SU-DHL-6 (cell line): ENCODE results near the gene ARHGEF1.

Experiments used
- H2AFZ ChIP-seq: fragments of 200-600 bp; sonication (generic); 2 replicates; pipeline ENCODE4 v1.6.1; 2014; ENCODE audit warnings: low read depth, mild to moderate bottlenecking, moderate library complexity, mixed read lengths, antibody characterized with exemption, low read length; ENCODE audit not compliant: severe bottlenecking
- H3F3A ChIP-seq: fragments of 200-600 bp; shearing (Covaris generic); 2 replicates; pipeline ENCODE4 v1.6.0; 2016; ENCODE audit warnings: antibody characterized with exemption, mild to moderate bottlenecking; ENCODE audit not compliant: insufficient read depth
- H3K27ac ChIP-seq: fragments of 200-600 bp; sonication (generic); 2 replicates; pipeline ENCODE4 v1.5.1; 2016; ENCODE audit warnings: low read depth, mild to moderate bottlenecking, low read length, moderate library complexity, mixed read lengths
- H3K27me3 ChIP-seq: fragments of 200-600 bp; sonication (generic), shearing (Covaris generic); 2 replicates; pipeline ENCODE4 v1.6.0; 2014; ENCODE audit warnings: mild to moderate bottlenecking, low read length
- H3K36me3 ChIP-seq: fragments of 200-600 bp; sonication (generic); 2 replicates; pipeline ENCODE4 v1.6.1; 2014; ENCODE audit warnings: mild to moderate bottlenecking, low read length, mixed read lengths
- H3K4me2 ChIP-seq: fragments of 300-600, 200-600 bp; shearing (Covaris generic), sonication (generic); 2 replicates; pipeline ENCODE4 v1.6.0; 2014; ENCODE audit warnings: low read length, low read depth, mild to moderate bottlenecking; ENCODE audit not compliant: poor library complexity, severe bottlenecking
- H3K4me3 ChIP-seq: fragments of 200-600 bp; sonication (generic); 2 replicates; pipeline ENCODE4 v1.5.1; 2014; ENCODE audit warnings: antibody characterized with exemption, low read length, mild to moderate bottlenecking, mixed read lengths; ENCODE audit not compliant: insufficient read depth, poor library complexity, severe bottlenecking
- H3K79me2 ChIP-seq: fragments of 200-600 bp; sonication (generic); 2 replicates; pipeline ENCODE4 v1.6.1; 2014; ENCODE audit warnings: mild to moderate bottlenecking, low read length, moderate library complexity; ENCODE audit not compliant: insufficient read depth
- H3K9ac ChIP-seq: fragments of 200-600 bp; sonication (generic); 2 replicates; pipeline ENCODE4 v1.7.0; 2014; ENCODE audit warnings: mild to moderate bottlenecking, low read length
- H3K9me2 ChIP-seq: fragments of 200-600 bp; sonication (generic); replicated peaks from 2 replicates; pipeline ENCODE4 v1.6.1; 2014; ENCODE audit warnings: low read length; ENCODE audit not compliant: insufficient read depth
- H3K9me3 ChIP-seq: fragments of 200-600 bp; sonication (generic); 2 replicates; pipeline ENCODE4 v1.6.1; 2014; ENCODE audit warnings: low read length, mixed read lengths; ENCODE audit not compliant: insufficient read depth
- H4K20me1 ChIP-seq: fragments of 200-600 bp; sonication (generic); 2 replicates; pipeline ENCODE4 v1.6.1; 2014; ENCODE audit warnings: low read depth, mild to moderate bottlenecking, antibody characterized with exemption, low read length, moderate library complexity, mixed read lengths
- EZH2phosphoT487 ChIP-seq: fragments of 200-600 bp; sonication (generic), shearing (Covaris generic); conservative IDR thresholded peaks from 2 replicates; pipeline ENCODE4 v1.6.1; 2018; ENCODE audit warnings: mild to moderate bottlenecking, antibody characterized with exemption, low read length, moderate library complexity, mixed read lengths
- TF ChIP-seq, protein P1 (sequence below): fragments of 200-600 bp; sonication (generic); IDR thresholded peaks from one replicate; pipeline ENCODE4 v1.5.1; 2017; ENCODE audit warnings: antibody characterized with exemption, mild to moderate bottlenecking, low read length, moderate library complexity; ENCODE audit not compliant: insufficient read depth, poor library complexity, severe bottlenecking

The ARHGEF1 gene

DNA sequence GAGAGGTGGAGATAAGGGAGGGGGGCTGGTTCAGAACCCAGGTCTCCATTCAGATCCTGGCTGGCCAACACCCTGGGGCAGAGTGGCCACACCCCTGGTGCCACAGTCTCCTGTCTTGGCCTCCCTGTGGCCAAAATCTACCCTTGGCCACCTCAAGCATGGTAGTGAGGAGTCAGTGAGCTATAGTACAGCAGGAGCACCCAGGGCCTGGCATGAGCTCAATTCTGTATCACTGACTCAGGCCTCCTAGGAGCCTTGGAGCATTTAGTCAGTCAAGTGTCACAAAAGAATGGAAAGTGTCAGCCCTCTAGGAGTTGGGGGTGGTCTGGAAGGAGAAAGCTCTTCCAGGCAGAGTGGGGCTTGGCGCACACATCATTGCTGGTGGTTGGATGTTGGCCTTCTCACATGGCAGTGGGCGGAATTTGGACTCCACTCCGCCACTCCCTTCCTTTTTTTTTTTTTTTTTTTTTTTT is 12.5 kb upstream of the ARHGEF1 start:
- Histone ChIP-seq H3K27me3 (no peaks in the 10 kb centered on the region), H3K36me3 (peaks cover 7% of the 10 kb centered on the region; the same call in 1 of the 2 replicates), H3K79me2 (peaks cover 28% of the 10 kb centered on the region), H3K4me2 (no peak overlapping the region), H3F3A (peaks cover 84% of the 10 kb centered on the region), H3K27ac (peak overlapping the region; percentile 66), H3K9me2 (no peaks in the 10 kb centered on the region), H2AFZ (no peak overlapping the region), H3K9me3 (no peaks in the 10 kb centered on the region), H3K9ac (no peak overlapping the region), H4K20me1 (no peaks in the 10 kb centered on the region; the same call in 1 of the 2 replicates), H3K4me3 (no peak overlapping the region)
- TF ChIP-seq, protein P1, sequence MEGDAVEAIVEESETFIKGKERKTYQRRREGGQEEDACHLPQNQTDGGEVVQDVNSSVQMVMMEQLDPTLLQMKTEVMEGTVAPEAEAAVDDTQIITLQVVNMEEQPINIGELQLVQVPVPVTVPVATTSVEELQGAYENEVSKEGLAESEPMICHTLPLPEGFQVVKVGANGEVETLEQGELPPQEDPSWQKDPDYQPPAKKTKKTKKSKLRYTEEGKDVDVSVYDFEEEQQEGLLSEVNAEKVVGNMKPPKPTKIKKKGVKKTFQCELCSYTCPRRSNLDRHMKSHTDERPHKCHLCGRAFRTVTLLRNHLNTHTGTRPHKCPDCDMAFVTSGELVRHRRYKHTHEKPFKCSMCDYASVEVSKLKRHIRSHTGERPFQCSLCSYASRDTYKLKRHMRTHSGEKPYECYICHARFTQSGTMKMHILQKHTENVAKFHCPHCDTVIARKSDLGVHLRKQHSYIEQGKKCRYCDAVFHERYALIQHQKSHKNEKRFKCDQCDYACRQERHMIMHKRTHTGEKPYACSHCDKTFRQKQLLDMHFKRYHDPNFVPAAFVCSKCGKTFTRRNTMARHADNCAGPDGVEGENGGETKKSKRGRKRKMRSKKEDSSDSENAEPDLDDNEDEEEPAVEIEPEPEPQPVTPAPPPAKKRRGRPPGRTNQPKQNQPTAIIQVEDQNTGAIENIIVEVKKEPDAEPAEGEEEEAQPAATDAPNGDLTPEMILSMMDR: no peak
- TF ChIP-seq EZH2phosphoT487: no peak

DNA sequence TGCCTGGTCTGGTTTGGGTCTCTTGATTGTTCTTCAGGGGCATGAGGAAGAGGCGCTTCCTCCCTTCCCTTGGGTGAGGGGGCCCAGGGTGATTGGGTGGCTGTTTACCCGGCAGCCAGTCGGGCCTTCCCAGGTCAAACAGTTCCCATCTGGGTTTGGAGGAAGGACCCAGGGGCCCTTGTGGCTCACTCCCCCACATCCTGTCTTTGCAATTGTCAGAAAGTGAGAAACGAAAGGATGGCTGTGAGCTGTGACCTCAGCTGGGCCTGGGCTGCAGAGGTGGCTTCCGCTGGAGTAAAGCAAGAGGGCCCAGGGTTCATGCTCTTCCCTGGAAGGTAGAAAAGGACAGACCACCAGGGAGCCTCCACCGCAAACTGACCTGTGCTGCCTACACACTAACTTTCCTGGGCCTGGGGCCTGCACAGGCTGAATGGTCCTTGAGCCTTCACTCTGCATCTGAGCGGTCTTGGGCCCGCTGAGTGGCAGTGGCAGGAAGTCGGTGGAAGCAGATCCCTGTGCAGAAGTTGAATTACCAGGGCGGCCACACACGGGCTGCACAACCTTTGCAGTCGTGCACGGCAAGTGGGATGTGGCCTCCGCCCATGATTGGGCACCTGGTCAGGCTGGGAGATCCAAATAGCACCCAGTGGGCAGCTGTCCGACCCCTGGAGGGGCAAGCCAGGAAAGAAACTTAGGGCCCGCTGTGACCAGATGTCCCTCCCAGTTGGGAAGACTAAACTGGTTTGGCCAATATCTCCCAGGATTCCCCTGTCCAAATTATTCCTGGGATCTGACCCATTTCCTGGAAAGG is 11.2 kb upstream of the ARHGEF1 start:
- Histone ChIP-seq H3K9me2 (no peaks in the 10 kb centered on the region), H3K9me3 (no peaks in the 10 kb centered on the region), H3K27me3 (no peaks in the 10 kb centered on the region), H3F3A (peaks cover 89% of the 10 kb centered on the region), H3K9ac (no peak overlapping the region), H3K4me3 (no peak overlapping the region), H2AFZ (no peak overlapping the region), H3K79me2 (peaks cover 17% of the 10 kb centered on the region), H3K36me3 (peaks cover 7% of the 10 kb centered on the region; the same call in 1 of the 2 replicates), H3K4me2 (no peak overlapping the region), H3K27ac (peak overlapping the region; percentile 100), H4K20me1 (no peaks in the 10 kb centered on the region; the same call in 1 of the 2 replicates)
- TF ChIP-seq EZH2phosphoT487: no peak
- TF ChIP-seq, protein P1: no peak

DNA sequence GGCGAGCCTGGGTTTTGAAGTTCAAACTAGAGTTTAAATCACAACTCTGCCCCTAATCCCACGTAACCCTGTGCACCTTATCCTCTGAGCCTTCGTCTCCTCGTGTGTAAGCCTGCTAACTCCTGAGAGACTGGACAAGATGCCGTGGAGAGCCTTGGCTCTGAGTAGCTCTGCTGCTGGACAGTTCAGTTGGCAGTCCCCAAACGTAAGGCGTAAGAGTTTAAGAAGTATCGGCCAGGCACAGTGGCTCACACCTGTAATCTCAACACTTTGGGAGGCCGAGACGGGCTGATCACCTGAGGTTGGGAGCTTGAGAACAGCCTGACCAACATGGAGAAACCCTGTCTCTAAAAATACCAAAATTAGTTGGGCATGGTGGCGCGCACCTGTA is 10.6 kb upstream of the ARHGEF1 start:
- H3K79me2 ChIP-seq: peaks cover 14% of the 10 kb centered on the region
- no peaks in the 10 kb centered on the region for H3K9me3 ChIP-seq
- no peak overlapping the region for H3K4me2 ChIP-seq
- no peak overlapping the region for H2AFZ ChIP-seq
- no peak overlapping the region for H3K4me3 ChIP-seq
- H3K27ac ChIP-seq: peak overlapping the region; percentile 100
- H4K20me1 ChIP-seq: no peaks in the 10 kb centered on the region; the same call in 1 of the 2 replicates
- TF ChIP-seq, protein P1: no peak
- no peak for TF ChIP-seq EZH2phosphoT487
- H3F3A ChIP-seq: peaks cover 84% of the 10 kb centered on the region
- no peaks in the 10 kb centered on the region for H3K9me2 ChIP-seq
- no peak overlapping the region for H3K9ac ChIP-seq
- no peaks in the 10 kb centered on the region for H3K27me3 ChIP-seq
- peaks cover 7% of the 10 kb centered on the region; the same call in 1 of the 2 replicates for H3K36me3 ChIP-seq
